HG02840 (cell line): ENCODE results near the gene CLCN3.
A peak's percentile ranks its signal among the peaks of the same experiment; 100 is the strongest.
"Not testable (repeated sequence)": the region's sequence is repeated elsewhere in the genome, so short reads cannot be mapped to it uniquely, and the experiment has no call there.

Experiments used
- ATAC-seq: cut with Tn5 transposase; IDR thresholded peaks from one replicate; pipeline ENCODE4 v1.9.1; 2021; ENCODE audit warnings: mild to moderate bottlenecking, moderate library complexity, moderate number of reproducible peaks; ENCODE audit not compliant: unreplicated experiment, low FRiP score

Gene CLCN3

DNA sequence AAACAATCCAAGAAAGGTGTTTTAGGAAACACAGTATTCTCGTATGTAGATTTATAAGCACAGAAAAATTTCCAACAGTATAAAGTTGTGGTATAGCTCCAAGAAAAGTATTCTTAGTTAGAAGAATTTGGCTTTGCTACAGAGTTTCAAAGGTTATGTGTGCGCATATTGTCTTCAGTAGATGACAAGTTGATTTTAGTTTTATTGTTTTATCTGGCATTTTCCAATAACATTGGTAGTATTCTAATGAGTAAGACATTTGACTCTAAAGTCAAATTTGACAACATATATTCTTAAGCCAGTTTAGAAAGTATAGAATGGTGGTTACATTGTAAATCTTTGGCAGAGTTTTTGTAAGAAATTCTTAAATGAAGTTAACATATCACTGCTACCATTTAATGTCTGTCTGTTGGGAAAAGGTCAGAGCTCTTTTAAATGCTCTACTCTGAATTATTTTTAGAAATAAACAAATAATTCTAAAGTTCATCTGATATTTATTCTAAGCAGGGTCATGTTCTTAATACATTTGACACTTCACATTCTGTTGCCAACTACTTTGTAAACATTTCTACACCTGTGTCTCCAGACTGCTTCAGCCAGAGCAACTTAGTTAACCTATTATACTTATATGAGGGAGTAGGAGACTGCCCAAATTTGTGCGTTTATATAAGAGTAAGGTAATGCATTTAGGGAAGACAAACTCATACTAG lies 30.0 kb downstream of the CLCN3 start:
- no peak for ATAC-seq

DNA sequence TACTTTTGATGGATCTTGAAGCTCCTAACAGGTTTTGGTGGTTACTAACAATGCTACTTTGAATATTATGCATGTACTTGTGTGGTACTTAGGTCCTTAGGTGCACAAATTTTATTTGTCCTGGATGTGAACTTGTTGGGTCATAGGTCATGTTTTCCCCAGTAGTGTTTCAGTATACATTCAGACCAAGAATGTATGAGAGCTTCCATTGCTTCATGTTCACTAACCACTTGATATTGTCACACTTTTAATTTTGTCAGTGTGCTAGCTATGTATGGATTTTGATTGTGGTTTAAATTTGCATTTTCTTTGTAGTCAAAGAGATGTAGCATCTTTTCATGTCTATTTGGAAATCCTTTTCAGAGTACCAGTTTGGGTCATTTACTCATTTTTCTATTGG lies 32.2 kb downstream of the CLCN3 start:
- ATAC-seq = no peak

DNA sequence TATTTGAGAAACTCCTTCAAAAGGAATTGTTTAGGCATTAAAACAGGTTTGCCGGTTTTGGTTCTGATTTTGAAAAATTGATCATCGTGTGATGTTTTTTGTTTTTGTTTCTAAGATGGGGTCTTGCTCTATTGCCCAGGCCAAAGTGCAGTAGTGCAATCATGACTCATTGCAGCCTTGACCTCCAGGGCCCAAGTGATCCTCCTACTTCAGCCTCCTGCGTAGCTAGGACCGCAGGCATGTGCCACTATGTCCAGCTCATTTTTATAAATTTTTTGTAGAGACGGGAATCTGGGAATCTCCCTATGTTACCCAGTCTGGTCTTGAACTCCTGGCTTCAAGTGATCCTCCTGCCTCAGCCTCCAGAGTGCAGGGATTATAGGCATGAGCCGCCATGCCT lies 35.0 kb downstream of the CLCN3 start:
- ATAC-seq = no peak

DNA sequence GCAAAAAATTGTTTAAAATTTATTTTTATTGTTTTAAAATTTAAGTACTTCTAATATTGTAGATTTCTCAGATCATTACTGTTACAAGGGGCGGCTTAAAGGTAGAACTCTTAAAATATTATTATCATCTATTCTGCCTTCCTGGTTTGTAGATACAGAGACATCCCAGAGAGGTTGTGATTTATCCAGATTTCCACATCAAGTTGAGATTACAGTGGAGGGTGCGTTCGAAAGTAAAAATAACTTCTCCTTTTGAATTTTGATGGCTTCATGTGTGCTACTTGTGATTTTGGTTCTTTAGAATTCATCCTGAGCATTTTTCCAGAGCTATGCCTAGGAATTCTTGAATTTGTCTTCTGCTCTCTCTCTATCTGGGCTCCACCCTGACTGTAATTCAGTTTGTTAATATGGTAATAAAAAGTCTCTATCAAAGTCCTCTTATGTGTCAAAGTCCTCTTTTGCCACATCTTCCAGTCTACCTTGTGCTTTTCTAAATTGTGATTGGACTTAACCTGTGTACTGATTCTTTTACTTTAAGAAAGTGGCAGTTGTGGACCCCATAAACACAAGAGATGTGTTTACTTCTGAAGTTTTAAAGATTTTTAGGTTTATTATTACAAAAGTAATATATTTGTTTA lies 37.2 kb downstream of the CLCN3 start:
- no peak for ATAC-seq

DNA sequence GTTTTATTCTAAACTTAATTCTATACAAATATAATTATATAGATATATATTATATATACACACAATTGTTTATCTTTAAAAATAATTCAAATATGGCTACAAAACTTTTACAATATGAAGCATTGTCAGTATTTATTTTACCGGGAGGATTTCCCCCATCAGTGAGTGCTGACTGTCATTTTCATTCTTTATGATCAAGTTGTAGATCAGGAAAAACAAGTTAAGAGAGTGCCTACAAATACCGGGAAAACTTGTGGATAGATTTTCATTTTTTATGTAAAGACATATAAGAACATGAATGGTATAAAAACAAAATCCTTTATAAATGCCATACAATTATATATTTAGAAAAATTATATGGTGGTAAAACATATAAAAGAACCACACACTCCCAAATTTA lies 37.8 kb downstream of the CLCN3 start:
- ATAC-seq = no peak

DNA sequence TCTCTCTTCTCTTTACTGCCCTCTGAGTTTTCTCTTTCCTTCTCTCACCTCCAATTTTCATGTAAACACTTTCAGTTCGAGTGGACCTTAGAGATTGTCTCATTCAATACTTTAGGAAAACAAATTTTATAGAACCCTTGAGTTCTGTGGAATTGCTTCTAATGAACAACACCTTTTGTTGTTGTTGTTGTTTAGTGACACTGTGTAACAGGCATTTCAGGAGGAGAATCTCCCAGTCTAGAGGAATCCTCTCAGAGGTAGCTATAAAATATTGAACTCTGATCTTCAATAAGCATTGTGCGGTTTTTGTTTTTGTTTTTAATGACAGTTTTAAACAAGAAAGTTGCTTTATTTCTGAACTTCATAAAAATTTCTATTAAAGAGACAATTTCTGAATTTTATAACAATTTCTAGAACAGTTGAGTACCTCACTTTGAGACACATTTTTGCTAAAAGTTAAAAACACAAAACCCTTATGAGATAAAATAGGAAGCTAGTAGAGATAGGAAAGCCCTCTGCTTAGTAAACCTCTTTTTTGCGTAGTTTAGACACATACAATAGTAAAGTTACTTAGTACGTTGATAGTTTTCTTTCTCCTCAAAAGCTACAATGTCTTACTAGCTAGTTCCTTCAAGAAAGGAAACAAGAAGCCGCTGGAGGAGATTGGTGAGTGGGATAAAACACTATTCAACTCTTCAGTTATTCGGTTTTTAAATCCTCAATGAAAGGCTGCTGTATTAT lies 38.8 kb downstream of the CLCN3 start:
- ATAC-seq = no peak

DNA sequence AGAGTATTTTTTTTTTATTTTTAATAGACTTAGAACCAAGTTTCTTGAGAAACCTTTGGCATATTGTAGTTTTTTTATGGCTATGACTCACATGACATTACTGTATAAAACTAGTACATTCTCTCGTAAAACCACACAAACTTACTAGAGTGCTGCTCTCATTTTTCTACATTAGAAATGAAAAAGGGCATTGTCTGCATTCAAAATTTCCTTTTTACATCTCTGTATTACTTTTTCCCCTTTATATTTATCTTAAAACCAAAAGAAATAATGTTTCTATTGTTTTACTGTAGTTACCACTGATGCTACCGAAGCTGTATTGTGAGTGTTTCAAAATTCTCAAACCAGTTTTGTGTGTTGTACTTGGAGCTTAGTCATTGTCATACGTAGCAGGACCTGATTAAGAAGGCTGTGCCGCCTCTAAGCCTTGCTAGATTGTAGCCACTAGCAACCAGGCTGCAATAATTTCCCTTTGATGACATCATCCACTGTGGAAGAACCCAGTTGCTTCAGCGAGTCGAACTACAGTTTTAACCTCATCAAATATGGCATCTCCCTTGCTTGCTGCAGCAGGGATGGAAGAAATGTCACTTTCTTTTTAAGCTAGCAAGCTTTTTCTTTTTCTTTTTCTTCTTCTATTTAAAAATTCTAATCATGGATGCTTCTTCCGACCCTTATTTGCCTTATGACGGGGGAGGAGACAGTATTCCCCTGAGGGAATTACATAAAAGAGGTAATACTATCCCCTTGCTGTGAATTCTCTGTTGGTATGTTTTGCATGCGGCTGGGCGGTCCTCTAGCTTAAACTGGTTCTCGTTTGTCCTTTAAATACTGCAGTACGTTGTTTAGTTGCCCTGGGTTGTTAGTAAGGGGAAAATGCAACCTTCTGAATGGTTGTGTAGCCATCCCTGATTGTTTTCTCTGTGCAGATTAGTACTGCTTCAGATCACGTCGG lies 39.6 kb downstream of the CLCN3 start:
- ATAC-seq = peak; percentile 97

DNA sequence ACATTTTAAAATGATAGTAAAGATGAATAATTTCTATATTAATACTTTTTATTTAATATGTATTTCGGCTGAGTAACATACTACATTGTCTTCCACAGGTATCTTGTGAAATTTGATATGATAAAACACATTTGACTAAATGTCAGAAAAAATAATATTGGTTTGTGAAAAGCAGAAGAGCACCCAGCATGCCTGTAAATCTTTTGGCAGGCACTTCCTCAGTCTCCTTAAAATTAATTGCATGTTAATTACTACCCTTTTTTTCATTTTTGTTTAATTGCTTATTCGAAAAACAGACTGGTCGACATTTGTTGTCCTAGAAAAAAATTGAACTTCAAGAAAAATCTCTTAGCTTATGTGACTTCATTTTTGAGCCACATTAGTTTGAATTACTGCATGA lies 40.6 kb downstream of the CLCN3 start:
- ATAC-seq = no peak

DNA sequence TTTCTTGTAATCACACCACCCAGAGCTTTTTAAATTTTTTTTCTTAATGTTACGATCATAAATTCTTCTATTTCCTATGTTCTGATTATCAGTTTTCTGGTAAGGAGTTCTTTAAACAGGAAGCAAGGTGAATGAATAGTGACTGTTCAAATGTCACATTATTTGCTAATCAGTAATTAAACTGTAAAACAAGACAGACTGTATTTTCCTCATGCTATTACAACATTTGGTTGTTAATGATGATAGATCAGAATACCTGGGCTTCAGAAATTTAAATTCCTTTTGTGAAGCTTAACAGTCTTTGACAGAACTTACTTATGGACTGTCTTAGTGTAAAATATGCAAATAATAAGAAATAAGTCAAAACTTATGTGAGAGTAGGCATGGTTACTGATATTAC lies 41.4 kb downstream of the CLCN3 start:
- ATAC-seq = no peak

DNA sequence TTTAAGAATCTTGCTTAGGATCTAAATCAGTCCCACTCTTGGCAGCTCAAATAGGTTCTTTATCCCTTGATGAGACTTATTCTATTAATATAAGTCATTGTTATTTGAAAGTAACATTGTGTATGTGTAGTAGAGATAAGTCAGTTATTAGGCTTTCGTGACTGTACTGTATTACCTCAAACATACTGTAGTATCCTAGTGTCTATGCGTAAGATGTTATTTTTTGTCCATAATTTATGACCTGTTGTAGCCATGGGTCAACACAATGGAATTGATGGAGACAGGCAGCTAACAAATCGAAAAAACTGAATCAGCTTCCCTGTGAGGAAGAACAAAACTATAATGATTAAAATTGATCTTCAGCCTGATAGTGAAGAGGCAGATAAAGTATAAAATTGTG lies 41.8 kb downstream of the CLCN3 start:
- ATAC-seq = no peak

DNA sequence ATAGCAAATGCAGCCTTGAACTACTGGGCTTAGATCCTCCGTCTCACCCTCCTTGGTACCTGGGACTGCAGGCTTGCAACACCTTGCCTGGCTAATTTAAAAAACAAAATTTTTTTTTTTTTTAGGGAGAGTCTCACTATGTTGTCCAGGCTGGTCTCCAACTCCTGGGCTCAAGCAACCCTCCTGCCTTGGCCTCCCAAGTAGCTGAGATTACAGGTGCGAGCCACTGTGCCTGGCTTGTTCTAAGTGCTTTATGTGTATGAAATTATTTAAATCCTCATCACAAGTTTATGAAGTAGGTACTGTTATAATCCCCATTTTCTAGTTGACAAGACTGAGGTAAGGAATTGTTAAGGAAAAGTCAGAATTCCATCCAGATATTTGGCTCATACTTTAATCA lies 43.0 kb downstream of the CLCN3 start:
- no peak for ATAC-seq

DNA sequence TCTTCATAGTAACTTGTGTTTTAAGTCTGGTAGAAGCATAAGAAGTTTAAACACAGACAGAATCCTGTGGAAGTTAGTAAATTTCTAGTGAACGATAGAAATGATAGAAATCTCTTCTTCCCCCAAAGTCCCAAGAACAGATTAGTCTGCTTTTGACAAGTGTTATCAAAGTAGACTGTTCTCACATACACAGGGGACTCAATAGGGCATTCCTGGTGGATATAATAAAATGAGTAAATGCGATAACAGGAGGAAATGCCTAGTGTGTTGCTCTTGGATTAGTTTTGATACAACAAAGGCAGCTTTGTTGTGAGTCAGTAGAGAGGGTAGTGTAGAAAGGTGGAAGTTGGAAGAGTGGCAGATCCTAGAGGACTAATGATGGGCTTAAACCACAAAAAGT lies 43.5 kb downstream of the CLCN3 start:
- ATAC-seq = no peak

DNA sequence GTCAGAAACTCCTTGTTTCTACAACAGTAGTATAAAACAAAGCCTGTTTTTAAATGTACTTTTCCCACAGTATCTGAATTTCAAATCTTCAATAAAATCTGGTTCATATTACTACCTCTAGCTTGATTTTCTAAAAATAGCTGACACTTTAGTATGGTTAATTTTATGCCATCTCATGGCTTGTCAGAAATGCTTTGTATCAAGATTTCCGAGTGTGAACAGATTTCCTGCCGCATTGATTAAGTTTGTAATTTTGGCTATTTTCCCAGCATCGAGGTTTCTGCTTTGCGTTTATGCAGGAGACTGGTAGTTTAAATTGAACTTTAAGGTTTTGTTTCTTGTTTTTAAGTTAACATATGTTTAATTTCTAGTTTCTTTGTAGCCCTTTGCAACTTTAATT lies 44.2 kb downstream of the CLCN3 start:
- no peak for ATAC-seq

DNA sequence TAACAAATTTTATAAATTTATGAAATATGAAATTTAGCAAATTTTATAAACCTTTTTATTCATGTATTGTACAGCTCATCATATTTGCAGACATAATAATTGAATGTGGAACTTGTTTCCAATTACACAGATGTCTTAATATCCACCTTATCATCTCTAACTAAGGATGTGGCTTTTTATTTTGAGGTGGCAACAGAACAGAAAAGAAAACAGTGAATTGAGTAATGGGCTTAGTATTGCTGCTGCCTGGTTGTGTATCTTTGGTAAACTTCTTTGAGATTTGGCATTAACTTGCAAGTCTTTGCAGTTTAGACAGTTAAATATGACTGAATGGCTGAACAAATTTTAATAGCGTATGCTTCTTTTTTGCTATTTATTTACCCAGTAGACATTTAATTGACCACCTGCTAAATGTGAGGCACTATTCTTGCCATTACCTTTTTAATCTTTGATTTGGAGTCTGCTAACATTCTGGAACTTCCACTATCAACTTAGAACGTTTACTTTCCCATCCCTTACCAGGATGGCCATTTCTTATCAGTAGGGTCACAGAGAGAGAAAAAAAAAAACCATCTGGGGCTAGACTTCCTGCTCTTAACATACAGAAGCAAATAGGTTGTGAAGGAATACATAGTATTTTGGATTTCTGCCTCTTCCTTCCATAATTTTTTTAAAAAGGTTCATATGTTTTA lies 44.8 kb downstream of the CLCN3 start:
- no peak for ATAC-seq

DNA sequence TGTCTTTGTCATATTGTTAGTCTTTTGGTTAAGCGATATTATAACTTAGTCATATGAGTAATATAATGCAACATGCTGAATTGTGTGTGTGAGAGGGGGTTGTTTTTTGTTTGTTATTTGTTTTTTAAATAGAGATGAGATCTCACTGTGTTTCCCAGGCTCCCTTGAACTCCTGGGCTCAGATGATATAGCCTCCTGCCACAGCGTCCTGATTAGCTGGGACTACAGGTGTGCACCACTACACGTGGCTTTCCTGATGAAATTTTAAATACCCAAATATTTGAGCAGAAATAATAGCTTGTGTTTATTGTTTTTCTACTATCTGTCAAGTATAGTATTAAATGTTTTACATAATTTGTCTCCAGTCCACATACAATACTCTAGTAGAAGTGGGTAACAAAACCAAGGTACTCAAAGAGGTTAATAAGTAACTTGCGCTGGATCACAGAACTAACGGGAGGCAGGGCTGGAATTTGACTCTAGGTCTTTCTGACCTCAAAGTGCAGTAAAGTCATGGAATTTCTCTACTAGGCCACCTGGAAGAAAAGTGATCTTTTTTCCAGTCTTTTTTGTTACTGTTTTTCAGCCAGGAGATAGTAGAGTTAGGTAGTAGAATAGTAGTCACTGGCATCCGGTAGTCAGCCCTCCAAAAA lies 47.8 kb downstream of the CLCN3 start:
- ATAC-seq = no peak

DNA sequence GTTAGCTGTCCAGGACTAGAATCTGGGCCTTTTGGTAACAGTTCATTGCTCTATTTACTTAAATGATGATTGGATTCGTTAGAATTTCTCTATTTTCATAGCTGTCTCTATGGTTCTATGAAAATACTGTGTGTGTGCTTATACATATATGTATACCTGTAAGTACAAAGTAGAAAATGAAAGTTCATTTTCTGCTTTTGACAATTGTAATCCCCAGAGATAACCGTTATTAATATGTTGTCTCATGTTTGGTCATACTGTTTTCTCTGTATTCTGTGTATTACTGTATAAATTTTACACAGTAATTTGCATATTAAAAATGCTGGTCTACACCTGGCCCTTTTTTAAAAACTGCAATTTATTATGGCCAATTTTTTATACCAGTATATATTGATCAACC lies 55.4 kb downstream of the CLCN3 start:
- no peak for ATAC-seq

DNA sequence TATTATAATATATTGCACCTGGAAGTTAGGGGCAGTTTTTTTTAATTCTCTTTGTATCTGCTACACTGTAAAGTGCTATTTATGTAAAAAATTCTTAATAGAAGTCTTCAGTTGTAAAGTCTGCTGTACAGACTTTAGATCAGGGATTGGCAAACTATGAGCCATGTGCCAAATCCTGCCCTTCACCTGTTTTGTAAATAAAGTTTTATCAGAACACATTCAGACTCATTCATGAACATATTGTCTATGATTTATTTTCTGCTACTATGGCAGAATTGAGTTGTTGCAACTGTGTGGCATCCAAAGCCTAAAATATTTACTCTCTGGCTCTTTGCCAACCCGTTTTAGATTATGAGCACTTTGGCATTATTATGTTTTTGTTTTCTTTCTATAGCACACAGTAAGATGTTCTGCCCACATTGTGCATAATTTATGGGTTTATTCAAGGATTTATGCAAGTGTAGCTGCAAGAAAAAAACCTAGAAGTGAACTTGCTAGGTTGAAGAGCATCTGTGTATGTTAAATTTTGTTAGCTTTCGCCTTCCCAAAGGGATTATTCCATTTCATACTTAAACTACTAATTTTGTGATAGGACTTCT lies 56.9 kb downstream of the CLCN3 start:
- no peak for ATAC-seq

DNA sequence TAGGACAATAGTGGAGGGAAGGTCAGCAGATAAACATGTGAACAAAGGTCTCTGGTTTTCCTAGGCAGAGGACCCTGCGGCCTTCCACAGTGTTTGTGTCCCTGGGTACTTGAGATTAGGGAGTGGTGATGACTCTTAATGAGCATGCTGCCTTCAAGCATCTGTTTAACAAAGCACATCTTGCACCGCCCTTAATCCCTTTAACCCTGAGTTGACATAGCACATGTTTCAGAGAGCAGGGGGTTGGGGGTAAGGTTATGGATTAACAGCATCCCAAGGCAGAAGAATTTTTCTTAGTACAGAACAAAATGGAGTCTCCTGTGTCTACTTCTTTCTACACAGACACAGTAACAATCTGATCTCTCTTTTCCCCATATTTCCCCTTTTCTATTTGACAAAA lies 58.1 kb downstream of the CLCN3 start:
- not testable (repeated sequence) for ATAC-seq

DNA sequence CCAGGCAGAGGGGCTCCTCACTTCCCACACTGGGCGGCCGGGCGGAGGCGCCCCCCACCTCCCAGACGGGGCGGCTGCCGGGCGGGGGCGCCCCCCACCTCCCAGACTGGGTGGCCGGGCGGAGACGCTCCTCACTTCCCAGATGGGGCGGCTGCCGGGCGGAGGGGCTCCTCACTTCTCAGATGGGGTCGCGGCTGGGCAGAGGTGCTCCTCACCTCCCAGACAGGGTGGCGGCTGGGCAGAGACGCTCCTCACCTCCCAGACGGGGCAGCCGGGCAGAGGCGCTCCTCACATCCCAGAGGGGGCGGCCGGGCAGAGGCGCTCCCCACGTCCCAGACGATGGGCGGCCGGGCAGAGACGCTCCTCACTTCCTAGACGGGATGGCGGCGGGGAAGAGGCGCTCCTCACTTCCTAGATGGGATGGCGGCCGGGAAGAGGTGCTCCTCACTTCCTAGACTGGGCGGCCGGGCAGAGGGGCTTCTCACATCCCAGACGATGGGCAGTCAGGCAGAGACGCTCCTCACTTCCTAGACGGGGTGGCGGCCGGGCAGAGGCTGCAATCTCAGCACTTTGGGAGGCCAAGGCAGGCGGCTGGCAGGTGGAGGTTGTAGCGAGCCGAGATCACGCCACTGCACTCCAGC lies 58.7 kb downstream of the CLCN3 start:
- not testable (repeated sequence) for ATAC-seq
